SK-N-MC (cell line): ENCODE results near the gene P2RX4.

ENCODE experiments used
- EZH2 ChIP-seq: fragments of 200-600 bp; sonication (generic); IDR thresholded peaks from one replicate; pipeline ENCODE4 v1.6.1; 2017; ENCODE audit warnings: antibody characterized with exemption
- FOXP2 ChIP-seq: optimal IDR thresholded peaks from 2 replicates; pipeline ENCODE3; 2011; ENCODE audit warnings: mild to moderate bottlenecking, moderate library complexity; ENCODE audit not compliant: insufficient read depth; ENCODE audit errors: extremely low read length, control extremely low read depth
- POLR2AphosphoS5 ChIP-seq: IDR thresholded peaks from 2 replicates; pipeline ENCODE4 v1.6.1; 2012; ENCODE audit warnings: mild to moderate bottlenecking, low read depth, low read length, borderline replicate concordance

GRCh38 chr12:121209221-121209620, 708 bp upstream of the P2RX4 start:
- TF ChIP-seq POLR2AphosphoS5, result no peak
- TF ChIP-seq EZH2, result no peak
- no peak for TF ChIP-seq FOXP2
